K562 (cell line): ENCODE data around the gene KIF26B. TPM values are rescaled to one million over a fixed set of nuclear protein-coding genes. Genes with fewer than 3 reads are reported as not detected.

ENCODE experiments used
- ATAC-seq: fragments of 200-7000 bp; cut with Tn5 transposase; 3 replicates; pipeline ENCODE4 v1.9.1; 2020; ENCODE audit warnings: moderate library complexity
- BruUV-seq: library from RNA; stranded (reverse); fragments of 400-500 nt; replicated peaks from 2 replicates; lab custom pipeline; 2021; lab: Mats Ljungman, UMichigan
- CTCF ChIA-PET: fragments of 300-600 bp; formaldehyde crosslinking; extraction: SDS; loops from one replicate; lab custom pipeline; 2021; ENCODE audit warnings: low intra/inter-chr PET ratio; lab: Yijun Ruan, JAX
- POLR2A ChIA-PET: fragments of 300-600, 350-650 bp; sonication (Branson Sonifier 250); formaldehyde crosslinking; extraction: SDS; loops from one replicate; lab custom pipeline; 2021; ENCODE audit warnings: antibody characterized with exemption, inconsistent platforms; lab: Yijun Ruan, JAX
- DNase-seq, 4 experiments: peaks; one replicate each; pipeline versions ENCODE4 v3.0.0 to v3.0.0-alpha.2; 2011 to 2018; ENCODE audit warnings: low spot score in 3 of 4, mixed read lengths in 3 of 4; ENCODE audit errors: extremely low read depth in 1 of 4
- FAIRE-seq: peaks from 2 replicates; lab custom pipeline; 2011; peaks lifted over from hg19 to GRCh38; lab: Jason Lieb, UNC
- H2AFZ ChIP-seq: 2 replicates; pipeline ENCODE4 v1.6.0; 2011; ENCODE audit warnings: low read depth, low read length, control low read depth, inconsistent platforms
- H3K27ac ChIP-seq: fragments of 200-600 bp; 3 replicates; pipeline ENCODE4 v1.8.0; 2011; ENCODE audit warnings: low read depth, mild to moderate bottlenecking, control low read depth, inconsistent platforms, low read length, moderate library complexity, mixed read lengths; ENCODE audit errors: extremely low read depth
- H3K27me3 ChIP-seq, 2 experiments: fragments of 300-600 bp in 1 of 2; 2 replicates in 1 of 2; 3 replicates in 1 of 2; pipeline versions ENCODE4 v1.6.0 to v1.8.0; 2011; ENCODE audit warnings: inconsistent platforms in 2 of 2, low read length in 2 of 2, mild to moderate bottlenecking in 1 of 2, mixed read lengths in 1 of 2, moderate library complexity in 1 of 2; ENCODE audit not compliant: control insufficient read depth in 2 of 2, insufficient read depth in 2 of 2
- H3K36me3 ChIP-seq: fragments of 300-600 bp; 3 replicates; pipeline ENCODE4 v1.8.0; 2011; ENCODE audit warnings: mild to moderate bottlenecking, low read length, inconsistent platforms; ENCODE audit not compliant: control insufficient read depth, insufficient read depth
- H3K4me1 ChIP-seq, 2 experiments: fragments of 200-600 bp in 1 of 2; replicated peaks in 1 of 2; 2 replicates in 1 of 2; 3 replicates in 1 of 2; pipeline versions ENCODE4 v1.5.1 to v1.8.0; 2011; ENCODE audit warnings: inconsistent platforms in 2 of 2, low read length in 2 of 2, mild to moderate bottlenecking in 1 of 2, mixed read lengths in 1 of 2, moderate library complexity in 1 of 2; ENCODE audit not compliant: control insufficient read depth in 2 of 2, insufficient read depth in 2 of 2
- H3K4me2 ChIP-seq: 2 replicates; pipeline ENCODE4 v1.6.1; 2011; ENCODE audit warnings: low read length, control low read depth, inconsistent platforms, mixed read lengths; ENCODE audit not compliant: insufficient read depth
- H3K4me3 ChIP-seq: fragments of 200-600 bp; sonication (generic), shearing (Covaris generic); 2 replicates; pipeline ENCODE4 v1.5.1; 2016; ENCODE audit warnings: control low read depth, inconsistent platforms
- H3K79me2 ChIP-seq: fragments of 200-600 bp; 3 replicates; pipeline ENCODE4 v1.8.0; 2011; ENCODE audit warnings: low read length, inconsistent platforms; ENCODE audit not compliant: control insufficient read depth, insufficient read depth
- H3K9ac ChIP-seq, 2 experiments: 2 replicates each; pipeline versions ENCODE4 v1.6.0 to v1.6.1; 2011; ENCODE audit warnings: low read depth in 2 of 2, low read length in 2 of 2, control low read depth in 1 of 2, inconsistent platforms in 1 of 2, mild to moderate bottlenecking in 1 of 2, mixed read lengths in 1 of 2; ENCODE audit not compliant: insufficient read depth in 1 of 2
- H3K9me1 ChIP-seq: one replicate; pipeline ENCODE4 v1.6.0; 2011; ENCODE audit warnings: inconsistent platforms, mild to moderate bottlenecking, low read length, moderate library complexity; ENCODE audit not compliant: control insufficient read depth, insufficient read depth
- H3K9me3 ChIP-seq: replicated peaks from 2 replicates; pipeline ENCODE4 v1.5.1; 2011; ENCODE audit warnings: low read depth, low read length, inconsistent platforms; ENCODE audit not compliant: control insufficient read depth, insufficient read depth
- H4K20me1 ChIP-seq: replicated peaks from 2 replicates; pipeline ENCODE4 v1.6.1; 2011; ENCODE audit warnings: low read length, inconsistent platforms, mixed read lengths; ENCODE audit not compliant: control insufficient read depth, insufficient read depth
- E2F3 ChIP-seq: fragments of 250-450 bp; sonication (Bioruptor Pico); IDR thresholded peaks from 2 replicates; pipeline ENCODE4 v1.4.0; 2020; ENCODE audit warnings: mild to moderate bottlenecking
- ZBTB12 ChIP-seq: fragments of 250-450 bp; sonication (Bioruptor Pico); IDR thresholded peaks from 2 replicates; pipeline ENCODE4 v1.4.0; 2020
- ZNF764 ChIP-seq: fragments of 250-450 bp; sonication (Bioruptor Pico); IDR thresholded peaks from 2 replicates; pipeline ENCODE4 v1.4.0; 2020; ENCODE audit warnings: low read depth, mild to moderate bottlenecking, moderate library complexity
- WGBS: fragments of 100-300 bp; shearing (Covaris generic); methylation state at CpG from one replicate; pipeline ENCODE4 v1.1.6; 2016; ENCODE audit warnings: low coverage, mixed read lengths; ENCODE audit not compliant: insufficient coverage; ENCODE audit errors: missing lambda C conversion rate; 5-methylcytosine and 5-hydroxymethylcytosine counted together
- in situ Hi-C: fragments of 300-500 bp; cut with MboI; formaldehyde crosslinking; loops from 4 replicates; pipeline ENCODE4 v1.15.0; 2018; ENCODE audit warnings: inconsistent platforms, mixed read lengths
- intact Hi-C: fragments of 100-400 bp; cut with micrococcal nuclease; formaldehyde crosslinking; loops from 2 replicates; pipeline ENCODE4 v1.14.2; 2022
- polyA plus RNA-seq, 8 experiments: library from polyadenylated mRNA; depleted of rRNA in 4 of 8; stranded (reverse) in 5 of 8; unstranded in 3 of 8; fragments of >200 nt; fragmentation: Nextera tagmentation in 2 of 8; fragmentation: Illumina TruSeq in 1 of 8; extraction: Ambion mirVana in 2 of 8; extraction: Trizol in 1 of 8; gene quantifications; 2 replicates each; pipeline versions ENCODE4 v1.2.1 to v1.2.3, GENCODE V29; 2011 to 2014; ENCODE audit warnings: inconsistent platforms in 1 of 8, missing spikeins in 1 of 8
- total RNA-seq, 7 experiments: library from RNA; depleted of rRNA in 6 of 7; stranded (reverse); fragments of >200 nt in 6 of 7; fragmentation: Illumina TruSeq in 2 of 7; extraction: Trizol in 2 of 7; gene quantifications; 2 replicates each; pipeline versions ENCODE4 v1.2.1 to v1.2.3, GENCODE V29; 2011 to 2021; ENCODE audit warnings: low replicate concordance in 1 of 7
- TF ChIP-seq, protein P1 (sequence below), 2 experiments: fragments of 450-650 bp in 1 of 2; sonication (generic) in 1 of 2; formaldehyde crosslinking in 1 of 2; IDR thresholded peaks; 2 replicates each; pipeline versions ENCODE4 v1.7.1 to v1.9.0; 2016 to 2022; ENCODE audit warnings: inconsistent platforms in 1 of 2, mild to moderate bottlenecking in 1 of 2, missing genetic modification reagents in 1 of 2

The KIF26B gene
- total and polyA plus RNA-seq, 9 of the 15 experiments (the other 6 are each of a cell fraction or from before 2014, with no cell fraction given) = 0.02 to 0.08 (median 0.03) TPM; not detected in 6

DNA sequence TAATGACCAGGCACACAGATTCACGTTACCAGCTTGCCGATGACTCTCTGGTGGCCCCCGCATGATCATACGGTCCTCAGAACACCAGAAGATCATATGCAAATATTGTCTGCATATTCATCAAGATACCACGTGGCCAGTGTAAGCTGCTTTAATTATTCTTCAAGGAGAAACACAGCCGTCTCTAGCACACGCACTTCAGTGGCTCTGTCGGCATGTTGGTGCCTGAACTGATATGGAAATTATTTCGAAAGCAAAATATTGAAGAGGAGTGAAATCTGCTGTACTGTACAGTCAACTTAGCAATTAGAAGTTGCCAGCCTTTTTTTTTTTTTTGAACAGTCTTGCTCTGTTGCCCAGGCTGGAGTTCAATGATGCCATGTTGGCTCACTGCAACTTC, 5.9 kb upstream of the KIF26B start:
- H3K4me1 ChIP-seq = peaks cover 8 to 9% of the 10 kb centered on the region in 2 experiments
- in situ Hi-C loops (no loop called here), intact Hi-C loops (no loop called here)
- no peaks in the 10 kb centered on the region for H3K9me3 ChIP-seq
- ChIA-PET CTCF (no interaction called here), POLR2A (interaction anchor here (0.8 kb wide), 1 partner anchor 409 kb away, joined by 3 read pairs; no protein-coding TSS in a partner anchor)
- no peak overlapping the region for H3K4me2 ChIP-seq
- TF ChIP-seq E2F3 (CRISPR knock-in tag) (no peak), ZBTB12 (no peak), ZNF764 (CRISPR knock-in tag) (no peak)
- TF ChIP-seq, protein P1, sequence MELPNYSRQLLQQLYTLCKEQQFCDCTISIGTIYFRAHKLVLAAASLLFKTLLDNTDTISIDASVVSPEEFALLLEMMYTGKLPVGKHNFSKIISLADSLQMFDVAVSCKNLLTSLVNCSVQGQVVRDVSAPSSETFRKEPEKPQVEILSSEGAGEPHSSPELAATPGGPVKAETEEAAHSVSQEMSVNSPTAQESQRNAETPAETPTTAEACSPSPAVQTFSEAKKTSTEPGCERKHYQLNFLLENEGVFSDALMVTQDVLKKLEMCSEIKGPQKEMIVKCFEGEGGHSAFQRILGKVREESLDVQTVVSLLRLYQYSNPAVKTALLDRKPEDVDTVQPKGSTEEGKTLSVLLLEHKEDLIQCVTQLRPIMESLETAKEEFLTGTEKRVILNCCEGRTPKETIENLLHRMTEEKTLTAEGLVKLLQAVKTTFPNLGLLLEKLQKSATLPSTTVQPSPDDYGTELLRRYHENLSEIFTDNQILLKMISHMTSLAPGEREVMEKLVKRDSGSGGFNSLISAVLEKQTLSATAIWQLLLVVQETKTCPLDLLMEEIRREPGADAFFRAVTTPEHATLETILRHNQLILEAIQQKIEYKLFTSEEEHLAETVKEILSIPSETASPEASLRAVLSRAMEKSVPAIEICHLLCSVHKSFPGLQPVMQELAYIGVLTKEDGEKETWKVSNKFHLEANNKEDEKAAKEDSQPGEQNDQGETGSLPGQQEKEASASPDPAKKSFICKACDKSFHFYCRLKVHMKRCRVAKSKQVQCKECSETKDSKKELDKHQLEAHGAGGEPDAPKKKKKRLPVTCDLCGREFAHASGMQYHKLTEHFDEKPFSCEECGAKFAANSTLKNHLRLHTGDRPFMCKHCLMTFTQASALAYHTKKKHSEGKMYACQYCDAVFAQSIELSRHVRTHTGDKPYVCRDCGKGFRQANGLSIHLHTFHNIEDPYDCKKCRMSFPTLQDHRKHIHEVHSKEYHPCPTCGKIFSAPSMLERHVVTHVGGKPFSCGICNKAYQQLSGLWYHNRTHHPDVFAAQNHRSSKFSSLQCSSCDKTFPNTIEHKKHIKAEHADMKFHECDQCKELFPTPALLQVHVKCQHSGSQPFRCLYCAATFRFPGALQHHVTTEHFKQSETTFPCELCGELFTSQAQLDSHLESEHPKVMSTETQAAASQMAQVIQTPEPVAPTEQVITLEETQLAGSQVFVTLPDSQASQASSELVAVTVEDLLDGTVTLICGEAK (IDR thresholded peaks at IDR 0.05) = no peak
- TF ChIP-seq, protein P1 (CRISPR knock-in tag; IDR thresholded peaks at IDR 0.05) = no peak
- no peak overlapping the region for H2AFZ ChIP-seq
- no peak overlapping the region for H3K9ac ChIP-seq
- no peak overlapping the region for H3K4me3 ChIP-seq
- 13% methylated on average over 9 of the region's 9 CpGs for WGBS
- H3K27me3 ChIP-seq = peaks cover 23 to 35% of the 10 kb centered on the region in 2 experiments; a peak in 4 of 5 replicates
- ATAC-seq (no peak), FAIRE-seq (no peak), DNase-seq (no peak)
- H3K27ac ChIP-seq = no peak overlapping the region
- H3K9me1 ChIP-seq = no peaks in the 10 kb centered on the region
- no TSS peak for BruUV-seq
- H3K36me3 ChIP-seq = no peaks in the 10 kb centered on the region
- no peaks in the 10 kb centered on the region for H4K20me1 ChIP-seq
- H3K79me2 ChIP-seq = no peaks in the 10 kb centered on the region
